GM21576 (cell line): Measurements from ENCODE around the gene NACC1.

Source experiments
- ATAC-seq: cut with Tn5 transposase; IDR thresholded peaks from one replicate; pipeline ENCODE4 v1.9.1; 2021; ENCODE audit warnings: mild to moderate bottlenecking, moderate library complexity; ENCODE audit not compliant: unreplicated experiment

Gene NACC1

GRCh38 chr19:13087795-13088537 lies 30.1 kb upstream of the NACC1 start:
- ATAC-seq, result no peak

GRCh38 chr19:13089139-13089856 lies 28.8 kb upstream of the NACC1 start:
- ATAC-seq, result no peak

- ATAC-seq, result no peak
Observed at GRCh38 chr19:13089857-13090507, 28.1 kb upstream of the NACC1 start.

GRCh38 chr19:13090511-13091231 lies 27.4 kb upstream of the NACC1 start:
- ATAC-seq, result no peak

GRCh38 chr19:13091400-13092157 lies 26.5 kb upstream of the NACC1 start:
- ATAC-seq, result no peak

- no peak for ATAC-seq
Observed at GRCh38 chr19:13092158-13092543, 25.9 kb upstream of the NACC1 start.

GRCh38 chr19:13092606-13093235 lies 25.3 kb upstream of the NACC1 start:
- ATAC-seq, result no peak

GRCh38 chr19:13093407-13094105 lies 24.5 kb upstream of the NACC1 start:
- ATAC-seq, result no peak

GRCh38 chr19:13094106-13094504 lies 24.0 kb upstream of the NACC1 start:
- no peak for ATAC-seq

GRCh38 chr19:13094771-13095392 lies 23.2 kb upstream of the NACC1 start:
- no peak for ATAC-seq

GRCh38 chr19:13095393-13095784 lies 22.7 kb upstream of the NACC1 start:
- no peak for ATAC-seq

- no peak for ATAC-seq
Observed at GRCh38 chr19:13095934-13096927, 21.8 kb upstream of the NACC1 start.

GRCh38 chr19:13097033-13097462 lies 21.0 kb upstream of the NACC1 start:
- no peak for ATAC-seq

- no peak for ATAC-seq
Observed at GRCh38 chr19:13097463-13098258, 20.4 kb upstream of the NACC1 start.

GRCh38 chr19:13098277-13099072 lies 19.6 kb upstream of the NACC1 start:
- ATAC-seq, result no peak
